Adipose tissue (tissue), 3 donors: Measurements from ENCODE around the gene DPH1. TPM values are rescaled to one million over a fixed set of nuclear protein-coding genes. Genes with fewer than 3 reads are reported as not detected.

ENCODE experiments used
- H3K27ac ChIP-seq: one replicate; pipeline ENCODE4 v1.5.1; 2013; ENCODE audit warnings: low read depth, low read length
- WGBS, 3 donors: extraction: QIAGEN DNeasy Blood & Tissue Kit; methylation state at CpG; one replicate each; pipeline ENCODE4 v1.1.7; 2013; 5-methylcytosine and 5-hydroxymethylcytosine counted together
- polyA plus RNA-seq, 3 donors: library from polyadenylated mRNA; stranded (reverse); fragments of 200-250 nt; gene quantifications; one replicate each; pipeline ENCODE4 v1.2.3, GENCODE V29; 2013
- donor health status: healthy with polysubstance abuse.
- donor health status: Bipolar disorder and iron deficiency.
- donor health status: healthy.

DPH1 gene
- polyA plus RNA-seq, 3 donors = 15.4 to 34.0 (median 31.1) TPM

- peak within 1 kb of the TSS; percentile 38 for H3K27ac ChIP-seq
- 0 to 4% (median 0%) methylated on average over 79 to 92 of the region's 93 CpGs for WGBS, 3 donors
These were observed 11.8 kb downstream of the DPH1 start, which contains the start of gene OVCA2 for GRCh38 chr17:2041561-2042389. OVCA2 (plus strand) TSS chr17:2042022; CDS start chr17:2042048, 26 bp downstream.

GRCh38 chr17:2042390-2042847 lies 12.5 kb downstream of the DPH1 start:
- H3K27ac ChIP-seq = peak overlapping the region; percentile 10
- WGBS, 3 donors = 13 to 23% (median 17%) methylated on average over 17 of the region's 17 CpGs

GRCh38 chr17:2042933-2043332 lies 13.0 kb downstream of the DPH1 start:
- H3K27ac ChIP-seq = no peak overlapping the region
- WGBS, 3 donors = 87 to 91% (median 87%) methylated on average over 5 of the region's 5 CpGs

- H3K27ac ChIP-seq = no peak overlapping the region
- 84 to 94% (median 87%) methylated on average over 6 of the region's 6 CpGs for WGBS, 3 donors
These were observed 13.8 kb downstream of the DPH1 start for GRCh38 chr17:2043785-2044184.

GRCh38 chr17:2044263-2044894 lies 14.4 kb downstream of the DPH1 start:
- no peak overlapping the region for H3K27ac ChIP-seq

GRCh38 chr17:2047590-2047989 lies 17.6 kb downstream of the DPH1 start:
- 87 to 93% (median 93%) methylated on average over 6 of the region's 6 CpGs for WGBS, 3 donors

More at GRCh38 chr17:2044263-2044894, 14.4 kb downstream of the DPH1 start:
- WGBS, 3 donors = 94 to 96% (median 95%) methylated on average over 5 of the region's 5 CpGs

GRCh38 chr17:2048805-2049204 lies 18.9 kb downstream of the DPH1 start:
- 8 to 21% (median 20%) methylated on average over 9 of the region's 9 CpGs for WGBS, 3 donors
- no peak overlapping the region for H3K27ac ChIP-seq

More at GRCh38 chr17:2047590-2047989, 17.6 kb downstream of the DPH1 start:
- H3K27ac ChIP-seq = no peak overlapping the region

- 3% methylated on average over 54 to 99 of the region's 104 CpGs for WGBS, 3 donors
- H3K27ac ChIP-seq = no peak overlapping the region
These were observed 19.7 kb downstream of the DPH1 start for GRCh38 chr17:2049333-2050299.

- H3K27ac ChIP-seq = no peak overlapping the region
- WGBS, 3 donors = 1 to 2% (median 1%) methylated on average over 46 to 87 of the region's 88 CpGs
These were observed 20.5 kb downstream of the DPH1 start for GRCh38 chr17:2050300-2051060.

- H3K27ac ChIP-seq = no peak overlapping the region
- 9 to 10% (median 10%) methylated on average over 60 to 81 of the region's 81 CpGs for WGBS, 3 donors
These were observed 21.3 kb downstream of the DPH1 start for GRCh38 chr17:2051061-2051932.

GRCh38 chr17:2051933-2052559 lies 22.1 kb downstream of the DPH1 start:
- no peak overlapping the region for H3K27ac ChIP-seq
- WGBS, 3 donors = 38 to 53% (median 42%) methylated on average over 14 of the region's 14 CpGs

- WGBS, 3 donors = 5 to 7% (median 5%) methylated on average over 72 to 84 of the region's 84 CpGs
- peak overlapping the region; percentile 21 for H3K27ac ChIP-seq
These were observed 23.7 kb downstream of the DPH1 start for GRCh38 chr17:2053380-2054261.

GRCh38 chr17:2054262-2054511 lies 24.2 kb downstream of the DPH1 start:
- WGBS, 3 donors = 3 to 5% (median 4%) methylated on average over 16 of the region's 16 CpGs
- H3K27ac ChIP-seq = no peak overlapping the region

- peak within 1 kb of the TSS; percentile 51 for H3K27ac ChIP-seq
- WGBS, 3 donors = 2% methylated on average over 52 to 72 of the region's 72 CpGs
These were observed 24.7 kb downstream of the DPH1 start, which contains the start of gene HIC1 for GRCh38 chr17:2054512-2055291. HIC1 (plus strand) TSS chr17:2055103; CDS start chr17:2056691, 1,588 bp downstream.
